Esophagus muscularis mucosa (tissue), 4 donors: ENCODE results near the gene KBTBD12. TPM values are rescaled to one million over a fixed set of nuclear protein-coding genes. Genes with fewer than 3 reads are reported as not detected.

Experiments used
- DNase-seq: peaks from one replicate; pipeline ENCODE4 v3.0.0-alpha.2; 2017; ENCODE audit errors: extremely low spot score
- H3K27ac ChIP-seq, 4 donors: fragments of 200-600 bp; sonication (generic); replicated peaks in 1 of 4; 1 replicate in 3 of 4; 2 replicates in 1 of 4; pipeline ENCODE4 v1.5.1; 2016 to 2019; ENCODE audit warnings: mild to moderate bottlenecking in 1 of 4
- H3K27me3 ChIP-seq, 4 donors: fragments of 200-600 bp; sonication (generic); one replicate each; pipeline versions ENCODE4 v1.5.1 to v1.6.0; 2016 to 2019
- H3K36me3 ChIP-seq, 4 donors: fragments of 200-600 bp; sonication (generic); one replicate each; pipeline ENCODE4 v1.5.1; 2016 to 2019
- H3K4me1 ChIP-seq, 4 donors: fragments of 200-600 bp; sonication (generic); one replicate each; pipeline ENCODE4 v1.5.1; 2016 to 2019
- H3K4me3 ChIP-seq, 4 donors: fragments of 200-600 bp; sonication (generic); 1 replicate in 2 of 4; 2 replicates in 2 of 4; pipeline ENCODE4 v1.5.1; 2016 to 2019; ENCODE audit warnings: mild to moderate bottlenecking in 4 of 4, moderate library complexity in 1 of 4
- H3K9me3 ChIP-seq, 4 donors: fragments of 200-600 bp; sonication (generic); 1 replicate in 3 of 4; 2 replicates in 1 of 4; pipeline ENCODE4 v1.5.1; 2016 to 2019
- EP300 ChIP-seq: sonication (generic); formaldehyde crosslinking; IDR thresholded peaks from one replicate; pipeline ENCODE4 v1.6.1; 2017; ENCODE audit warnings: antibody characterized with exemption
- POLR2A ChIP-seq: fragments of 450-650 bp; IDR thresholded peaks from one replicate; pipeline ENCODE4 v1.6.1; 2017; ENCODE audit warnings: antibody characterized with exemption, moderate library complexity, mild to moderate bottlenecking, low read depth
- POLR2AphosphoS5 ChIP-seq, 2 donors: sonication (generic); formaldehyde crosslinking; IDR thresholded peaks; one replicate each; pipeline ENCODE4 v1.6.1; 2017; ENCODE audit warnings: antibody characterized with exemption in 2 of 2
- WGBS: methylation state at CpG from one replicate; pipeline ENCODE4 v1.1.5; 2018; 5-methylcytosine and 5-hydroxymethylcytosine counted together
- intact Hi-C: fragments of 100-400 bp; cut with DNase I; formaldehyde crosslinking; loops from one replicate; pipeline ENCODE4 v1.15.1; 2023
- total RNA-seq, 4 donors: library from RNA; depleted of rRNA; stranded (reverse); fragments of >200 nt; gene quantifications; one replicate each; pipeline versions ENCODE4 v1.1.0 to v1.2.1, GENCODE V29; 2016
- TF ChIP-seq, protein P1 (sequence below), 3 experiments: fragments of 200-600 bp in 2 of 3; fragments of 450-650 bp in 1 of 3; sonication (generic) in 2 of 3; IDR thresholded peaks; one replicate each; pipeline ENCODE4 v1.5.1; 2017 to 2019; ENCODE audit warnings: antibody characterized with exemption in 3 of 3, mild to moderate bottlenecking in 2 of 3, moderate library complexity in 1 of 3

Gene KBTBD12
- total RNA-seq, 4 donors from 2014 or later: 3.8 to 6.0 (median 4.7) TPM

DNA sequence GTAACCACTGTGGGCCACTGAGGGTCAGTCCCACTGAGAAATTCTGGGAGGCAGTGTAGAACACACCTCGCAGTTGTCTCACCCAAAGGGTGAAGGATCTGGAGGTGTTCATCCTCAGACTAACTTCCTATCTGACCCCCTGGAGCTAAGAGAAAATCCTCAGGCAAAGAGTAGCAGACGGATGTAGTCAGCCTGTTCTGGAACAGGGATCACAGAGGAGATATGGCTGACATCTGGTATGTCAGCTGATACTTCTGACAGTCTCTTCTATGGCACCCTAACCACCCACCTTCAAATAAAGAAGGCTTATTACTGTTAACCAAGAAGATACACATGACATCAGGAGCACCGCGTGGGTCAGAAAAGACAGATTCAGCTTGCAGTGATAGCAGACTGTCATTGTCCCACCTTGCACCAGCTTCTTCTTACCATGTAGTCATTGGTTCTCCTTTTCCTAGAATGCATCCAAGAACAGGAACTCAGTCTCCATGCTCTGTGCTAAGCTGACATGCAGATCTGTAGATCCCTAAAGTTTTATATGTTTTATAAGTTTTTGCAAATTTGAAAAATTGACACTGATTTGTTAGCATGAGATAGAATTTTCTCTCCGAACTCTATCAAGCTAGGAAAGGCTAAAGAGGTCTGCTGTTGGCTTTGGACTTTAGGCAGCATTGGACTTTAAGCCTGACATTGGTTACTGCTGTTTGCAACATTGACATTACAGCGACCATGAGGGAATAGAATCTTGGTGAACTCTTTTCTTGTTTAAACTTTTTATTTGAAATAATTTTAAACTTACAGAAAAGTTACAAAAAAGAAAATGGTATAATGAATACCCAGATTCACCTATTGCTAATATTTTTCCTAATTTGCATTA is 60.4 kb downstream of the KBTBD12 start:
- intact Hi-C loops: no loop called here
- Histone ChIP-seq H3K36me3 (peaks cover 0 to 4% (median 0%) of the 10 kb centered on the region in 4 donors), H3K4me1 (no peaks in the 10 kb centered on the region), H3K9me3 (no peaks in the 10 kb centered on the region), H3K27ac (no peak overlapping the region), H3K4me3 (no peak overlapping the region), H3K27me3 (no peaks in the 10 kb centered on the region)
- TF ChIP-seq, protein P1, sequence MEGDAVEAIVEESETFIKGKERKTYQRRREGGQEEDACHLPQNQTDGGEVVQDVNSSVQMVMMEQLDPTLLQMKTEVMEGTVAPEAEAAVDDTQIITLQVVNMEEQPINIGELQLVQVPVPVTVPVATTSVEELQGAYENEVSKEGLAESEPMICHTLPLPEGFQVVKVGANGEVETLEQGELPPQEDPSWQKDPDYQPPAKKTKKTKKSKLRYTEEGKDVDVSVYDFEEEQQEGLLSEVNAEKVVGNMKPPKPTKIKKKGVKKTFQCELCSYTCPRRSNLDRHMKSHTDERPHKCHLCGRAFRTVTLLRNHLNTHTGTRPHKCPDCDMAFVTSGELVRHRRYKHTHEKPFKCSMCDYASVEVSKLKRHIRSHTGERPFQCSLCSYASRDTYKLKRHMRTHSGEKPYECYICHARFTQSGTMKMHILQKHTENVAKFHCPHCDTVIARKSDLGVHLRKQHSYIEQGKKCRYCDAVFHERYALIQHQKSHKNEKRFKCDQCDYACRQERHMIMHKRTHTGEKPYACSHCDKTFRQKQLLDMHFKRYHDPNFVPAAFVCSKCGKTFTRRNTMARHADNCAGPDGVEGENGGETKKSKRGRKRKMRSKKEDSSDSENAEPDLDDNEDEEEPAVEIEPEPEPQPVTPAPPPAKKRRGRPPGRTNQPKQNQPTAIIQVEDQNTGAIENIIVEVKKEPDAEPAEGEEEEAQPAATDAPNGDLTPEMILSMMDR (IDR thresholded peaks at IDR 0.05): no peak
- TF ChIP-seq POLR2A (no peak), POLR2AphosphoS5 (IDR thresholded peaks at IDR 0.05) (no peak), EP300 (no peak)
- WGBS: 80% methylated on average over 6 of the region's 6 CpGs
- no peak for DNase-seq

DNA sequence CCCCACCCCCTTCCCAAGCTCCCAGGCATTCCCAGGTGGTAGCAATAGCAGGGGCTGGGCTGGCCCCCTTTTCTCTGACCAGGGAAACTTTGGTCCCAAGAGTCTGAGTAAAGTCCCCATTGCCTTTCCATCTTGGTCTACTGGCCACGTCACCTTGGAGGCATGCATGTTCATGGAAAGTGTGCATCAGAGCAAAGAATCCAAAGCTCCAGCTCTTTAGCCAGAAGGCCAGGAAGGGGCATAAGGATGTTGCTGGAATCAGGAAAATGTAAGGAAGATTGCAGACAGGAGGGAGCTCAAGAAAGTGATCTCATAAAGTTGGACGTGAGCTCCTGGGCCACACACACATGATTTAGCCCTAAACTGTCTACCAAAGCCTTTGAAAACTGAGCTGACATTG is 63.6 kb downstream of the KBTBD12 start:
- Histone ChIP-seq H3K27me3 (no peaks in the 10 kb centered on the region), H3K4me3 (no peak overlapping the region), H3K36me3 (peaks cover 0 to 4% (median 0%) of the 10 kb centered on the region in 4 donors), H3K4me1 (no peaks in the 10 kb centered on the region), H3K27ac (no peak overlapping the region), H3K9me3 (no peaks in the 10 kb centered on the region)
- TF ChIP-seq, protein P1 (IDR thresholded peaks at IDR 0.05): no peak
- TF ChIP-seq POLR2A (no peak), POLR2AphosphoS5 (IDR thresholded peaks at IDR 0.05) (no peak), EP300 (no peak)
- 92% methylated on average over 2 of the region's 2 CpGs for WGBS
- peak; percentile 42 for DNase-seq
- intact Hi-C loops: no loop called here

DNA sequence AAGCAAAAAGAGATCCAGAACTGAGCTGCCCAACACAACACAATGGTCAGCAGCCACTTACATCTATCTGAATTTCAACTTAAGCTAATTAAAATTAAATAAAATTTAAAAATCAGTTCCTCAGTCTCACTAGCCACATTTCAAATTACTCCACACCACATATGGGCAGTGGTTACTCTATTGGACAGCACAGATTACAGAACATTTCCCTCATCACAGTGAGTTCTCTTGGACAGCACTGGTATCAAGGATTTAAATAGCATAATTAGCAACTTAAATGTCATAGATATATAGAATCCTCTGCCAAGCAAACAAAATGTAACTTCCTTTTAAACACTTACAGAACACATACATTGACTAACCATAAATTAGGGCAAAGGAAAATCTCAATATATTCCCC is 64.4 kb downstream of the KBTBD12 start:
- Histone ChIP-seq H3K4me1 (no peaks in the 10 kb centered on the region), H3K27me3 (no peaks in the 10 kb centered on the region), H3K27ac (no peak overlapping the region), H3K36me3 (peaks cover 0 to 5% (median 2%) of the 10 kb centered on the region in 4 donors), H3K4me3 (no peak overlapping the region), H3K9me3 (no peaks in the 10 kb centered on the region)
- DNase-seq: no peak
- TF ChIP-seq EP300 (no peak), POLR2A (no peak), POLR2AphosphoS5 (IDR thresholded peaks at IDR 0.05) (no peak)
- TF ChIP-seq, protein P1 (IDR thresholded peaks at IDR 0.05): no peak
- intact Hi-C loops: no loop called here

DNA sequence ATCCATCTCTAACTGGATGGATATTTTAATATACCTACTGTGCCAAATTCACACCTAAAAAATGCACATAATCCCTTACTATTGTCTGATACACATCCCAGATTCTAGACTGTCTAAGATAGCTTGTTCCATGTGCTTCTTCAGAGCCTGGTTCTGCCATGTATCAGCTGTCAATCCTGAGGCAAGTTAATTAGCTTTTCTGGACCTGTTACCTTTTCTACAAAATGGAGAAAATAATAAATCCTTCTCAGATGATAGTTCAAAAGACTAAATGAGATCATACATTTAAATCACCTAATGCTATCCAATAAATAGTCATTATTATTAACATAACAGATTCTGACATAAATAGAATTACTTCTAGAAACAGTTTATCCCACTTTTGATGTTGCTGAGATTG is 66.1 kb downstream of the KBTBD12 start:
- Histone ChIP-seq H3K27ac (no peak overlapping the region), H3K4me1 (no peaks in the 10 kb centered on the region), H3K36me3 (peaks cover 0 to 6% (median 3%) of the 10 kb centered on the region in 4 donors), H3K27me3 (no peaks in the 10 kb centered on the region), H3K9me3 (no peaks in the 10 kb centered on the region), H3K4me3 (no peak overlapping the region)
- TF ChIP-seq EP300 (no peak), POLR2AphosphoS5 (IDR thresholded peaks at IDR 0.05) (no peak), POLR2A (no peak)
- intact Hi-C loops: no loop called here
- no peak for DNase-seq

DNA sequence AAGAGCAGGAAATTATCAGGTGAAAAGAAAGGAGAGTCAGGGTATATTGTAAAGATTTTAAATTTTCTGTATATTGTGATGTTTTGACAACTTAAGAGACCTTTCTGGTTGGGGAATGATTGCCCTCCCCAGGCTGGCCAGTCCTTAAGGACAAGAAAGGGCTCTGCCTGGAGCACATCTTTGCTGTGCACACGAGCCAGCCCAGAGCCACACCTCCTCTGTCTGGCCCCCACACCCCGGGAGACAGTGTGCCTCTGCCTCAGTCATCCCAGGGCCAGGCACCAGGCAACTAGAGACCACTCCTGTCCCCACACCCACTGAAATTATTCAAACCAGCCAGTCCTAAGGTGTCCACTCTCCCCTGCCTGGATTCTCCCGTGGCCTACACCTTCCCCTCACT is 67.1 kb downstream of the KBTBD12 start:
- TF ChIP-seq POLR2A: no peak
- H3K9me3 ChIP-seq: no peaks in the 10 kb centered on the region
- no peak overlapping the region for H3K4me3 ChIP-seq
- no peaks in the 10 kb centered on the region for H3K27me3 ChIP-seq
- H3K4me1 ChIP-seq: peaks cover 0 to 5% (median 0%) of the 10 kb centered on the region in 4 donors
- WGBS: 82% methylated on average over 3 of the region's 3 CpGs
- intact Hi-C loops: no loop called here
- DNase-seq: peak; percentile 53
- peaks cover 0 to 6% (median 3%) of the 10 kb centered on the region in 4 donors for H3K36me3 ChIP-seq
- H3K27ac ChIP-seq: no peak overlapping the region
